Activated CD8-positive, alpha-beta T cell treated with anti-CD3 and anti-CD28 coated beads for 36 hours (primary cell): ENCODE data around the gene HIVEP2. TPM values are rescaled to one million over a fixed set of nuclear protein-coding genes. Genes with fewer than 3 reads are reported as not detected.

ENCODE experiments used
- ATAC-seq: fragments of 200-7000 bp; cut with Tn5 transposase; one replicate; pipeline ENCODE4 v1.10.0; 2021; ENCODE audit warnings: mild to moderate bottlenecking, moderate library complexity
- CTCF ChIA-PET: fragments of 350-600 bp; sonication (Branson Sonifier 250); formaldehyde crosslinking; loops from one replicate; lab custom pipeline; 2021; ENCODE audit warnings: antibody characterized with exemption; lab: Charles Lee
- POLR2A ChIA-PET: fragments of 350-600 bp; sonication (Branson Sonifier 250); formaldehyde crosslinking; loops from one replicate; lab custom pipeline; 2021; ENCODE audit warnings: antibody characterized with exemption; lab: Charles Lee
- DNase-seq: peaks from one replicate; pipeline ENCODE4 v3.0.0-alpha.2; 2020
- H3K27ac Mint-ChIP-seq: one replicate; pipeline ENCODE4 v1.8.0; 2021; ENCODE audit warnings: mild to moderate bottlenecking, mixed read lengths
- H3K27me3 Mint-ChIP-seq: one replicate; pipeline ENCODE4 v1.8.0; 2021; ENCODE audit warnings: mixed read lengths
- H3K36me3 Mint-ChIP-seq: one replicate; pipeline ENCODE4 v1.8.0; 2021; ENCODE audit warnings: low read depth, mixed read lengths
- H3K4me1 Mint-ChIP-seq: one replicate; pipeline ENCODE4 v1.8.0; 2021; ENCODE audit warnings: low read depth, mixed read lengths
- H3K4me3 Mint-ChIP-seq: one replicate; pipeline ENCODE4 v1.8.0; 2021; ENCODE audit warnings: mild to moderate bottlenecking, moderate library complexity, mixed read lengths
- H3K9me3 Mint-ChIP-seq: one replicate; pipeline ENCODE4 v1.8.0; 2021; ENCODE audit warnings: mixed read lengths
- CTCF ChIP-seq: fragments of 200-600 bp; IDR thresholded peaks from one replicate; pipeline ENCODE4 v1.8.0; 2022; ENCODE audit warnings: antibody characterized with exemption, mild to moderate bottlenecking
- intact Hi-C: fragments of 100-400 bp; cut with micrococcal nuclease; formaldehyde crosslinking; loops from one replicate; pipeline ENCODE4 v1.10.0; 2022
- total RNA-seq, 2 experiments: library from RNA; stranded (reverse); gene quantifications; one replicate each; pipeline ENCODE4 v1.2.3, GENCODE V29; 2021

The HIVEP2 gene
- 10 to 100 TPM; 31.8 to 38.1 TPM for total RNA-seq

GRCh38 chr6:142945049-142945445 lies at the start of gene HIVEP2:
HIVEP2 (minus strand) TSS chr6:142945176; CDS start chr6:142774738, 170,438 bp downstream.
- Mint-ChIP-seq H3K4me1 (peaks cover 43% of the 10 kb centered on the region), H3K27ac (peak within 1 kb of the TSS; percentile 100), H3K9me3 (no peaks in the 10 kb centered on the region), H3K4me3 (peak within 1 kb of the TSS; percentile 91), H3K36me3 (peaks cover 25% of the 10 kb centered on the region), H3K27me3 (peaks cover 2% of the 10 kb centered on the region)
- ChIA-PET POLR2A (interaction anchor here (0.6 to 6.8 kb wide), 20 partner anchors 9 to 133 kb away, joined by 3 to 85 read pairs (median 7); no protein-coding TSS in a partner anchor), CTCF (no interaction called here)
- intact Hi-C loops = loop anchor here (2.0 to 10.0 kb wide), 3 partner anchors 60 to 470 kb away; no protein-coding TSS in a partner anchor
- DNase-seq = peak; percentile 95
- TF ChIP-seq CTCF = no peak
- ATAC-seq = peak; percentile 32

- no peak overlapping the region for H3K27ac Mint-ChIP-seq
- CTCF ChIA-PET = no interaction called here
- peaks cover 3% of the 10 kb centered on the region for H3K4me1 Mint-ChIP-seq
- intact Hi-C loops = no loop called here
- H3K9me3 Mint-ChIP-seq = peaks cover 3% of the 10 kb centered on the region
- no peaks in the 10 kb centered on the region for H3K27me3 Mint-ChIP-seq
- no peak for TF ChIP-seq CTCF
- no peak overlapping the region for H3K4me3 Mint-ChIP-seq
- H3K36me3 Mint-ChIP-seq = no peaks in the 10 kb centered on the region
- no peak for DNase-seq
- ATAC-seq = no peak
- POLR2A ChIA-PET = no interaction called here
These were observed 49.0 kb upstream of the HIVEP2 start for GRCh38 chr6:142993977-142994376.

GRCh38 chr6:142987490-142987889 lies 42.5 kb upstream of the HIVEP2 start:
- Mint-ChIP-seq H3K27ac (no peak overlapping the region), H3K36me3 (peaks cover under 1% of the 10 kb centered on the region), H3K4me1 (no peaks in the 10 kb centered on the region), H3K9me3 (no peaks in the 10 kb centered on the region), H3K4me3 (no peak overlapping the region), H3K27me3 (no peaks in the 10 kb centered on the region)
- ATAC-seq (no peak), DNase-seq (no peak)
- ChIA-PET POLR2A (no interaction called here), CTCF (no interaction called here)
- intact Hi-C loops = no loop called here
- TF ChIP-seq CTCF = no peak

GRCh38 chr6:142985281-142985680 lies 40.3 kb upstream of the HIVEP2 start:
- ATAC-seq (no peak), DNase-seq (no peak)
- peaks cover 18% of the 10 kb centered on the region for H3K9me3 Mint-ChIP-seq
- POLR2A ChIA-PET = no interaction called here
- CTCF ChIA-PET = interaction anchor here (1.1 kb wide), 1 partner anchor 237 kb away, joined by 3 read pairs; no protein-coding TSS in a partner anchor
- intact Hi-C loops = no loop called here
- H3K4me3 Mint-ChIP-seq = no peak overlapping the region
- no peaks in the 10 kb centered on the region for H3K27me3 Mint-ChIP-seq
- no peak overlapping the region for H3K27ac Mint-ChIP-seq
- peaks cover 10% of the 10 kb centered on the region for H3K36me3 Mint-ChIP-seq
- H3K4me1 Mint-ChIP-seq = no peaks in the 10 kb centered on the region
- no peak for TF ChIP-seq CTCF

GRCh38 chr6:142984386-142984785 lies 39.4 kb upstream of the HIVEP2 start:
- no peak for TF ChIP-seq CTCF
- Mint-ChIP-seq H3K4me3 (no peak overlapping the region), H3K9me3 (peaks cover 18% of the 10 kb centered on the region), H3K4me1 (no peaks in the 10 kb centered on the region), H3K36me3 (peaks cover 10% of the 10 kb centered on the region), H3K27me3 (no peaks in the 10 kb centered on the region), H3K27ac (no peak overlapping the region)
- ATAC-seq = no peak
- POLR2A ChIA-PET = no interaction called here
- intact Hi-C loops = no loop called here
- DNase-seq = no peak
- CTCF ChIA-PET = interaction anchor here (1.1 kb wide), 1 partner anchor 236 kb away, joined by 3 read pairs; no protein-coding TSS in a partner anchor
